Fibroblast of peridontal ligament (primary cell): ENCODE results near the gene FLACC1.
A peak's percentile ranks its signal among the peaks of the same experiment; 100 is the strongest.
"Not testable (repeated sequence)": the region's sequence is repeated elsewhere in the genome, so short reads cannot be mapped to it uniquely, and the experiment has no call there.

ENCODE experiments used
- DNase-seq: peaks from one replicate; pipeline ENCODE4 v3.0.0-alpha.2; 2010; ENCODE audit errors: extremely low read depth

Gene FLACC1

GRCh38 chr2:201357221-201357620 lies at the start of gene FLACC1:
Gene FLACC1 (minus strand): TSS chr2:201357345. CDS start chr2:201351404, 5,941 bp downstream.
- peak; percentile 99 for DNase-seq

GRCh38 chr2:201406077-201406662 lies 49.0 kb upstream of the FLACC1 start:
- peak; percentile 95 for DNase-seq

GRCh38 chr2:201404699-201405280 lies 47.6 kb upstream of the FLACC1 start:
- no peak for DNase-seq

- DNase-seq: peak; percentile 65
Measured at GRCh38 chr2:201403880-201404279, 46.7 kb upstream of the FLACC1 start.

- DNase-seq: peak; percentile 59
Measured at GRCh38 chr2:201402651-201403562, 45.8 kb upstream of the FLACC1 start.

GRCh38 chr2:201401815-201402214 lies 44.7 kb upstream of the FLACC1 start:
- DNase-seq: no peak

- no peak for DNase-seq
Measured at GRCh38 chr2:201396595-201396994, 39.5 kb upstream of the FLACC1 start.

GRCh38 chr2:201383136-201383535 lies 26.0 kb upstream of the FLACC1 start:
- no peak for DNase-seq

- no peak for DNase-seq
Measured at GRCh38 chr2:201378496-201379397, 21.6 kb upstream of the FLACC1 start.

- DNase-seq: no peak
Measured at GRCh38 chr2:201377218-201377617, 20.1 kb upstream of the FLACC1 start.

- DNase-seq: no peak
Measured at GRCh38 chr2:201369775-201370174, 12.6 kb upstream of the FLACC1 start.

GRCh38 chr2:201369318-201369717 lies 12.2 kb upstream of the FLACC1 start:
- not testable (repeated sequence) for DNase-seq

GRCh38 chr2:201366146-201366545 lies 9.0 kb upstream of the FLACC1 start:
- DNase-seq: peak; percentile 59

GRCh38 chr2:201363857-201364560 lies 6.9 kb upstream of the FLACC1 start:
- peak; percentile 78 for DNase-seq

- DNase-seq: peak; percentile 16
Measured at GRCh38 chr2:201362396-201362795, 5.3 kb upstream of the FLACC1 start.

GRCh38 chr2:201361078-201361733 lies 4.1 kb upstream of the FLACC1 start:
- no peak for DNase-seq

GRCh38 chr2:201360256-201360655 lies 3.1 kb upstream of the FLACC1 start:
- no peak for DNase-seq

GRCh38 chr2:201358684-201359083 lies 1.5 kb upstream of the FLACC1 start:
- peak; percentile 83 for DNase-seq

GRCh38 chr2:201353116-201353515 lies 4.0 kb downstream of the FLACC1 start:
- DNase-seq: peak; percentile 81

GRCh38 chr2:201350879-201351278 lies 6.3 kb downstream of the FLACC1 start:
- no peak for DNase-seq
